K562 (cell line): ENCODE measurements around the gene DGKZ. TPM values are rescaled to one million over a fixed set of nuclear protein-coding genes. Genes with fewer than 3 reads are reported as not detected.

ENCODE experiments used
- ATAC-seq: fragments of 200-7000 bp; cut with Tn5 transposase; 3 replicates; pipeline ENCODE4 v1.9.1; 2020; ENCODE audit warnings: moderate library complexity
- BruUV-seq: library from RNA; stranded (reverse); fragments of 400-500 nt; replicated peaks from 2 replicates; lab custom pipeline; 2021; lab: Mats Ljungman, UMichigan
- CTCF ChIA-PET: fragments of 300-600 bp; formaldehyde crosslinking; extraction: SDS; loops from one replicate; lab custom pipeline; 2021; ENCODE audit warnings: low intra/inter-chr PET ratio; lab: Yijun Ruan, JAX
- POLR2A ChIA-PET: fragments of 300-600, 350-650 bp; sonication (Branson Sonifier 250); formaldehyde crosslinking; extraction: SDS; loops from one replicate; lab custom pipeline; 2021; ENCODE audit warnings: antibody characterized with exemption, inconsistent platforms; lab: Yijun Ruan, JAX
- DNase-seq, 4 experiments: peaks; one replicate each; pipeline versions ENCODE4 v3.0.0 to v3.0.0-alpha.2; 2011 to 2018; ENCODE audit warnings: low spot score in 3 of 4, mixed read lengths in 3 of 4; ENCODE audit errors: extremely low read depth in 1 of 4
- FAIRE-seq: peaks from 2 replicates; lab custom pipeline; 2011; peaks lifted over from hg19 to GRCh38; lab: Jason Lieb, UNC
- H2AFZ ChIP-seq: 2 replicates; pipeline ENCODE4 v1.6.0; 2011; ENCODE audit warnings: low read depth, low read length, control low read depth, inconsistent platforms
- H3K27ac ChIP-seq: fragments of 200-600 bp; 3 replicates; pipeline ENCODE4 v1.8.0; 2011; ENCODE audit warnings: low read depth, mild to moderate bottlenecking, control low read depth, inconsistent platforms, low read length, moderate library complexity, mixed read lengths; ENCODE audit errors: extremely low read depth
- H3K27me3 ChIP-seq, 2 experiments: fragments of 300-600 bp in 1 of 2; 2 replicates in 1 of 2; 3 replicates in 1 of 2; pipeline versions ENCODE4 v1.6.0 to v1.8.0; 2011; ENCODE audit warnings: inconsistent platforms in 2 of 2, low read length in 2 of 2, mild to moderate bottlenecking in 1 of 2, mixed read lengths in 1 of 2, moderate library complexity in 1 of 2; ENCODE audit not compliant: control insufficient read depth in 2 of 2, insufficient read depth in 2 of 2
- H3K36me3 ChIP-seq: fragments of 300-600 bp; 3 replicates; pipeline ENCODE4 v1.8.0; 2011; ENCODE audit warnings: mild to moderate bottlenecking, low read length, inconsistent platforms; ENCODE audit not compliant: control insufficient read depth, insufficient read depth
- H3K4me1 ChIP-seq, 2 experiments: fragments of 200-600 bp in 1 of 2; replicated peaks in 1 of 2; 2 replicates in 1 of 2; 3 replicates in 1 of 2; pipeline versions ENCODE4 v1.5.1 to v1.8.0; 2011; ENCODE audit warnings: inconsistent platforms in 2 of 2, low read length in 2 of 2, mild to moderate bottlenecking in 1 of 2, mixed read lengths in 1 of 2, moderate library complexity in 1 of 2; ENCODE audit not compliant: control insufficient read depth in 2 of 2, insufficient read depth in 2 of 2
- H3K4me2 ChIP-seq: 2 replicates; pipeline ENCODE4 v1.6.1; 2011; ENCODE audit warnings: low read length, control low read depth, inconsistent platforms, mixed read lengths; ENCODE audit not compliant: insufficient read depth
- H3K4me3 ChIP-seq: fragments of 200-600 bp; sonication (generic), shearing (Covaris generic); 2 replicates; pipeline ENCODE4 v1.5.1; 2016; ENCODE audit warnings: control low read depth, inconsistent platforms
- H3K79me2 ChIP-seq: fragments of 200-600 bp; 3 replicates; pipeline ENCODE4 v1.8.0; 2011; ENCODE audit warnings: low read length, inconsistent platforms; ENCODE audit not compliant: control insufficient read depth, insufficient read depth
- H3K9ac ChIP-seq, 2 experiments: 2 replicates each; pipeline versions ENCODE4 v1.6.0 to v1.6.1; 2011; ENCODE audit warnings: low read depth in 2 of 2, low read length in 2 of 2, control low read depth in 1 of 2, inconsistent platforms in 1 of 2, mild to moderate bottlenecking in 1 of 2, mixed read lengths in 1 of 2; ENCODE audit not compliant: insufficient read depth in 1 of 2
- H3K9me1 ChIP-seq: one replicate; pipeline ENCODE4 v1.6.0; 2011; ENCODE audit warnings: inconsistent platforms, mild to moderate bottlenecking, low read length, moderate library complexity; ENCODE audit not compliant: control insufficient read depth, insufficient read depth
- H3K9me3 ChIP-seq: replicated peaks from 2 replicates; pipeline ENCODE4 v1.5.1; 2011; ENCODE audit warnings: low read depth, low read length, inconsistent platforms; ENCODE audit not compliant: control insufficient read depth, insufficient read depth
- H4K20me1 ChIP-seq: replicated peaks from 2 replicates; pipeline ENCODE4 v1.6.1; 2011; ENCODE audit warnings: low read length, inconsistent platforms, mixed read lengths; ENCODE audit not compliant: control insufficient read depth, insufficient read depth
- ARHGAP35 ChIP-seq: fragments of 450-650 bp; IDR thresholded peaks from 2 replicates; pipeline ENCODE4 v1.6.1; 2018; ENCODE audit not compliant: partially characterized antibody
- CTCF ChIP-seq, 3 experiments: IDR thresholded peaks in 2 of 3; conservative IDR thresholded peaks in 1 of 3; 2 replicates each; pipeline ENCODE4 v1.5.1; 2011 to 2012; ENCODE audit warnings: low read length in 3 of 3, mild to moderate bottlenecking in 3 of 3, control low read depth in 2 of 3, improper control_type of control experiment in 1 of 3, inconsistent platforms in 1 of 3, low read depth in 1 of 3, mixed read lengths in 1 of 3, moderate library complexity in 1 of 3; ENCODE audit not compliant: insufficient read depth in 2 of 3
- ELF4 ChIP-seq: fragments of 450-650 bp; formaldehyde crosslinking; IDR thresholded peaks from 2 replicates; pipeline ENCODE4 v1.4.0; 2022; ENCODE audit warnings: missing genetic modification characterization
- GMEB1 ChIP-seq: fragments of 250-450 bp; sonication (Bioruptor Pico); IDR thresholded peaks from 2 replicates; pipeline ENCODE4 v1.4.0; 2020; ENCODE audit warnings: mild to moderate bottlenecking
- RAD21 ChIP-seq, 2 experiments: fragments of 250-450 bp in 1 of 2; fragments of 450-650 bp in 1 of 2; sonication (Bioruptor Pico) in 1 of 2; formaldehyde crosslinking in 1 of 2; IDR thresholded peaks in 1 of 2; conservative IDR thresholded peaks in 1 of 2; 2 replicates each; pipeline versions ENCODE4 v1.4.0 to v1.8.0; 2020 to 2022; ENCODE audit warnings: mild to moderate bottlenecking in 2 of 2, moderate library complexity in 1 of 2
- SMAD1 ChIP-seq: fragments of 150-350 bp; IDR thresholded peaks from 2 replicates; pipeline ENCODE4 v1.6.1; 2014; ENCODE audit warnings: low read length, low read depth; ENCODE audit not compliant: partially characterized antibody
- TGIF2 ChIP-seq: sonication (generic); formaldehyde crosslinking; IDR thresholded peaks from 2 replicates; pipeline ENCODE4 v1.8.1; 2022; ENCODE audit warnings: mild to moderate bottlenecking, missing genetic modification reagents, moderate library complexity
- ZNF764 ChIP-seq: fragments of 250-450 bp; sonication (Bioruptor Pico); IDR thresholded peaks from 2 replicates; pipeline ENCODE4 v1.4.0; 2020; ENCODE audit warnings: low read depth, mild to moderate bottlenecking, moderate library complexity
- WGBS: fragments of 100-300 bp; shearing (Covaris generic); methylation state at CpG from one replicate; pipeline ENCODE4 v1.1.6; 2016; ENCODE audit warnings: low coverage, mixed read lengths; ENCODE audit not compliant: insufficient coverage; ENCODE audit errors: missing lambda C conversion rate; 5-methylcytosine and 5-hydroxymethylcytosine counted together
- in situ Hi-C: fragments of 300-500 bp; cut with MboI; formaldehyde crosslinking; loops from 4 replicates; pipeline ENCODE4 v1.15.0; 2018; ENCODE audit warnings: inconsistent platforms, mixed read lengths
- intact Hi-C: fragments of 100-400 bp; cut with micrococcal nuclease; formaldehyde crosslinking; loops from 2 replicates; pipeline ENCODE4 v1.14.2; 2022
- polyA plus RNA-seq, 8 experiments: library from polyadenylated mRNA; depleted of rRNA in 4 of 8; stranded (reverse) in 5 of 8; unstranded in 3 of 8; fragments of >200 nt; fragmentation: Nextera tagmentation in 2 of 8; fragmentation: Illumina TruSeq in 1 of 8; extraction: Ambion mirVana in 2 of 8; extraction: Trizol in 1 of 8; gene quantifications; 2 replicates each; pipeline versions ENCODE4 v1.2.1 to v1.2.3, GENCODE V29; 2011 to 2014; ENCODE audit warnings: inconsistent platforms in 1 of 8, missing spikeins in 1 of 8
- total RNA-seq, 7 experiments: library from RNA; depleted of rRNA in 6 of 7; stranded (reverse); fragments of >200 nt in 6 of 7; fragmentation: Illumina TruSeq in 2 of 7; extraction: Trizol in 2 of 7; gene quantifications; 2 replicates each; pipeline versions ENCODE4 v1.2.1 to v1.2.3, GENCODE V29; 2011 to 2021; ENCODE audit warnings: low replicate concordance in 1 of 7

Gene DGKZ
- total and polyA plus RNA-seq, 9 of the 15 experiments (the other 6 are each of a cell fraction or from before 2014, with no cell fraction given) = 0.51 to 100 (median 44.2) TPM

- H3K9ac ChIP-seq = peak overlapping the region in 1 of 2 experiments; percentile 29; a peak in 1 of 4 replicates
- BruUV-seq = no TSS peak
- TF ChIP-seq CTCF (IDR thresholded peaks at IDR 0.05 in 2 of 3, conservative IDR thresholded peaks at IDR 0.05 in 1 of 3; ENCODE audit: insufficient read depth in 2 of 3, low read depth in 1 of 3, low read length in 3 of 3) = peak in 2 of 3 experiments; percentile 26 to 33; a peak in 2 of 6 replicates
- no peak for TF ChIP-seq GMEB1 (CRISPR knock-in tag)
- TF ChIP-seq SMAD1 = no peak
- no peak for TF ChIP-seq ELF4 (CRISPR knock-in tag)
- peak in 1 of 2 experiments; percentile 20; a peak in 1 of 4 replicates for TF ChIP-seq RAD21 (CRISPR knock-in tag; conservative IDR thresholded peaks at IDR 0.05 in 1 of 2, IDR thresholded peaks at IDR 0.05 in 1 of 2)
- no peak for TF ChIP-seq ARHGAP35
- TF ChIP-seq ZNF764 (CRISPR knock-in tag) = 0 out of 2 replicates have a peak, but pooled peaks have one; percentile 72
- no peak for TF ChIP-seq TGIF2 (CRISPR knock-in tag)
- TF ChIP-seq, all 486 proteins: peak for 3
- intact Hi-C loops (loop anchor here (5.0 kb wide), 1 partner anchor 177 kb away; the partner anchor contains the start of gene PHF21A), in situ Hi-C loops (no loop called here)
- Histone ChIP-seq H3K9me3 (no peaks in the 10 kb centered on the region), H2AFZ (no peak overlapping the region), H3K4me3 (no peak overlapping the region), H3K4me2 (no peak overlapping the region), H3K27ac (no peak overlapping the region; the same call in 2 of the 3 replicates), H3K36me3 (peaks cover 15% of the 10 kb centered on the region; the same call in 2 of the 3 replicates), H3K9me1 (no peaks in the 10 kb centered on the region), H3K27me3 (no peaks in the 10 kb centered on the region), H3K79me2 (peaks cover 34% of the 10 kb centered on the region), H4K20me1 (no peaks in the 10 kb centered on the region), H3K4me1 (peaks cover 21 to 42% of the 10 kb centered on the region in 2 experiments)
- FAIRE-seq (no peak), ATAC-seq (no peak), DNase-seq (no peak)
- CTCF ChIA-PET = no interaction called here
- POLR2A ChIA-PET = interaction anchor here (0.6 to 1.4 kb wide), 3 partner anchors 8 to 19 kb away, joined by 3 to 4 read pairs (median 4); no protein-coding TSS in a partner anchor
- 71% methylated on average over 5 of the region's 5 CpGs for WGBS
Measured at GRCh38 chr11:46299451-46299961, 47.8 kb upstream of the DGKZ start.
